HG03571 (cell line): Measurements from ENCODE around the gene SGCD.

Source experiments
- ATAC-seq: cut with Tn5 transposase; IDR thresholded peaks from one replicate; pipeline ENCODE4 v1.9.1; 2021; ENCODE audit not compliant: unreplicated experiment

The SGCD gene

DNA sequence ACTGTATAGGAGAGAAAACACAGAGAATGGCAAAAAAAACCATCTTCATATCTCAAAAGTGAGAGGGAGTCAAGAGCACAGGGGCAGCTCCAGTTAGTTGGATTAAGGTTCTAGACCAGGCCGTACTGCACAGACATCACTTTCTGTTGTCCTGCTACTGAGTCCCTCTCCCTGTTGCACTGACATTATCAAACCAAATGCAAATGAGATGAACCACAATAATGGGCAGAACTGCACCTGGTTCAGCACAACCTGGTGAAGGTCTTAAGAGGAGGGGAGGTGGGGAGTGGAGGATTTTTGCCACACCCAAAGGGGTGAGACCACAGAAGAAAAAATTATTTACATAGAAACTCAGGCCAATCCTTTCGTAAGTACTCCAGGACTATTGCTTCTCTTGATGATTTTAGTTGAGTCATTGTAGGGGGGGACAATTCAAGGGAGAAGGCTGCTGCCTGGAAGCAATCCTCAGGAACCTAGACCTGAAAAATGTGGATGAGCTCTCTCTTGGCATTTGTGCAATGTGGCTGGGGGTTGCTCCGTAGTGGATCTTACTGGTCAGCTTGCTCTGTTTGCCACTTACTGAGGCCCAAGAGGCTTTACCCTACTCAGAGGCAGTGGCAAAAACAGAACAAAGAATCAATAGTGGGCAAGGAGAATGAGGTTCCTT, 428.6 kb downstream of the SGCD start:
- ATAC-seq, result no peak

DNA sequence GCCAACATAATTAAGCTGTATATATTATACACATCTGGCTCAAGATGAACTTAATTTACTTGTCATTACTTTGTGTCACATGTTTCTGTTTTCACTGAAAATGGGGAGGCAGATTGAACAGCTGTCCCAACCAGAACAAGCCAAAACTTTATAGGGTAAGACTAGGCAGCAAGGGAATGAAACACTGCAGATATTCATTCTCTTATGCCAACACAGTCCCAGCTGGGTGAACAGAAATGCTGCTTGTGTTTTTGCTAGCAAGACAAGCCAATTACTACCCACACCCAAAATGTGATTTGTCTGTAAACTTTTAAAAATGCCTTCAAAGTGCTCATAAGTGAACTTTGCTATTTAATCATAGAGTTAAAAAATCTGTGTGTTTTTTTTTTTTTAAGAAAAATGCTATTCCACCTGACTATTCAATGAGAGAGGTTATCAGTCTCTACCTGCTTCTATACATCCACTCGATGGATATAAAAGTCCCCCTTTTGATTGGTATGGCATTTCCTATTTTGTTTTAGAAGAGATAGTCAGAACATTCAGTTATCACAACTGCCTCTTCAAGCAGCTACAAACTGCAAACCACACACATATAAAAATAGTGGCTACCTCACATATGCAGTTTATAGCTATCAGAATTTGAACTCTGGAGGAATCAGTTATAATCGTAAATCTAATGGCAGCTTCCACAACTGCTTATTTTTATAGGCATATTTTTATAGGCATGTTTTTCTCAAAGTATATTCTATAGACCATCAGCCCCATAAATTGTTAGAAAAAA, 431.2 kb downstream of the SGCD start:
- ATAC-seq, result no peak

DNA sequence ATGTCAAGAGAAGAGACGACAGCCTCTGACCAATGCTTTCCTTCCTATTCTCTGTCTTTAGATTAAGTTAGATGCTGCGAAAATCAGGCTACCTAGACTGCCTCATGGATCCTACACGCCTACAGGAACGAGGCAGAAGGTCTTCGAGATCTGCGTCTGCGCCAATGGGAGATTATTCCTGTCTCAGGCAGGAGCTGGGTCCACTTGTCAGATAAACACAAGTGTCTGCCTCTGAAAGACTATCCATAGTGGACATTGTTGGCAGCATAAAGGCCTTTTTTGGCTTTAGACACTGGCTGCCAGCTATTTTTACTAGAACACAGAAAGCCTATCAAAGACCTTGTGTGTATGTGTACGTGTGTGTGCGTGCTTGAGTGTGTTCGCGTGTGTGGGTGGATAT, 432.2 kb downstream of the SGCD start:
- no peak for ATAC-seq

DNA sequence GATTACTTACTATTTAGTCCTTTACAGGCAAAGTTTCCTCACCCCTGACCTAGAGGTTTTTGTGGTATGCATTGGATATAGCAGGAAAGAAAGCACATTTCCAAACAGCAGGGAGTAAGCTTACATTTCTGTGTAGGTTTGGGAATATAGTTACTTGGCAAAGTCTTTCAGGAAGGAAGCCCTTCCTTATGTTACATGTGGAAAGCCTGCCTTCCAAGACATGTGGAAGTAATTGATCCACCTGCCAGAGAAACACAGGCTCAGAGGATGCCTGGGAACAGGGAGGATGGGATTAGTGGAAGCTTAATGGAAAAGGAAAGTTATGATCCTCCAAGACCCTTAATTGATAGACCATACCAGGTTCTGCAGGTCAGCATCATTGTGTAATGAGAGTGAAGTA, 435.8 kb downstream of the SGCD start:
- no peak for ATAC-seq

DNA sequence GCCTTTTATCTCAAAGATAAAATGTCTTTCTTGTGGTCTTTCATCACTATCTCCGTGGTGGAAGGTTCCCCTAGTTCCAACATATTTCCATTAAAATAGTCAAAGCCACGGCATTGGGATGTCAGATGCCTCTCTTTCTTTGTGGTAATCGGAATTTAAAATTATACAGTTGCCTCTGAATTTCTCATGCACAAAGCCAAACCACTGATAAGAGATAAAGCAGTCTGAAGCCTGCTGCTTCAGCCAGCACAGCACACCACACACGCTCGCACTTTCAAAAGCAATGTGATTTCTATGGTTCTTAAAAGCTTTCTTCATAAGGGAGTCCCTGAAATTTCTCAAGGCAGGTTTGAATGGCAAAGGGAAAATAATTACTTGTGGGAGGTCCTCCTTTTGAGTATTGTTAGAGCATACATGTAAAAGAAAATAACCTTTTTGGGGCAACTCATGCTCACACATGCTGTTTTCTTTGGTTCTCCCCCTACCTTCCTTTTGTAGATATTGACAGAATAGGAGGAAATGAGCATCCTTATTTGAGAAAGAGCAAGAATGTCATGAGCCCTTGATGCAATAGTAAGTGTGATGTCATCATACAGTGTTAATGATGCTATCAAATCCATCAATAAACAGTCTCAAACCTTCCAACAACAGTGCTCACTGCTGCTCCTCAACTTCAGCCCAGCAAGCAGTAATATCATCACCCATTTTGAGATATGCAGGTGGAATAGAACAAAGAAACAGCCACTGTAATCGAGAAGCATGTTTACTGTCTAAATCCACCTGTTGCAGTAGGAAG, 437.4 kb downstream of the SGCD start:
- ATAC-seq, result no peak

DNA sequence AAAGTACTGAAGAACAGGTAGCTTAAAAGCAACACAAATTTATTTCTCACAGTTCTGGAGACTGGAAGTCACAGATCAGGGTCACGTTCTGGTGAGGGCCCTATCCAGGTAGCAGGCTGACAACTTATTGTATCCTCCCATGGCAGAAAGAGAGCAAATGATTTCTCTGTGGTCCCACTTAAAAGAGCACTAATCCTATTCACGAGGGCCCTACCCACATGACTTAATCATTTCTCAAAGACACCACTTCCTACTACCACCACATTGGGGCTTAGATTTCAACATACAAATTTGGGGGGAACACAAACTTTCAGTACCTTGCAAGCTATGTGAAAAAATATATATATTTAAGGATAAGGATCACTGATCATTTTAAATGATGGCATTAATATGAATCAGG, 447.3 kb downstream of the SGCD start:
- ATAC-seq, result no peak

DNA sequence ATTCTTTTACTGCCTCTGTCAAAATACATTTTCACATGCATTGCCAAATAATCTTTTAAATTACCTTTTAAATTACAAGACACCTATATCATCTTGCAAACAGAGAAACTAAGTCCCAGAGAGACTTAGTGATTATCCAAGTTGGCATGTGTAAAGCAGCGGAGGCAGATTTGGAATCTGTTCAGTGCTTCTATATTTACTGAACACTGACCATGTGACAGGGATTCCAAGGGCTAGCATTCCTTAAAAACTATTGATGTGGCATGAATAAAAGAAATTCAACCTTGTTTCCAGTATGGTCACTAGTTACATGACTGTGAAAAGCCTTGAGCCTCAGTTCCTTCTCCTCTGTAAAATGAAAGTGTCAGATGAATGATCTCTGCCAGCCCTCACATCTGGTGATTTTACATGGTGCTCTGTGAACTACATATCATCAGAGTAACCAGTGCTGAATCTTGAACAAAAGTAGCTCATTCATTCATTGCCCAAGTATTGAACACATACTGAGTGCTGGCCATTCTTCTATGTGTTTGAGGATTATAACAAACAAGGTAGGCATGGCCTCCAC, 451.3 kb downstream of the SGCD start:
- ATAC-seq, result no peak

DNA sequence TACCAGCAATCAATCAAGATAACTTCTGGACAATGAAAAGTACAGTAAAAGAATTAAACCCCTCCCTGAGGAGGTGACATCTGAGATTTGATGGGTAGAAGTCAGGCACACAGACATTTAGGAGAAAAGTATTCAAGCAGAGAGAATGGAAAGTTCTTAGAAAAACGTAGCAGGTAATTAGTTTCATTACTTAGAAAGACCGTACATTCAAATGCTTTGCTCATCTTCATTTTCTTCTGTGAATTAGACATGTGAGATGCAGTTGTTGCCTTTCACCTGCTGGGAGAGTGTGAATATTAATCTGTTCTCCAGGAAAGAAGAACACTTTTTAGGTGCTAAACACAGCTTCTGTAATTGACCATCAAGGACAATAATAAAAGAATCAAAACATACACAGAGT, 451.8 kb downstream of the SGCD start:
- ATAC-seq, result no peak

DNA sequence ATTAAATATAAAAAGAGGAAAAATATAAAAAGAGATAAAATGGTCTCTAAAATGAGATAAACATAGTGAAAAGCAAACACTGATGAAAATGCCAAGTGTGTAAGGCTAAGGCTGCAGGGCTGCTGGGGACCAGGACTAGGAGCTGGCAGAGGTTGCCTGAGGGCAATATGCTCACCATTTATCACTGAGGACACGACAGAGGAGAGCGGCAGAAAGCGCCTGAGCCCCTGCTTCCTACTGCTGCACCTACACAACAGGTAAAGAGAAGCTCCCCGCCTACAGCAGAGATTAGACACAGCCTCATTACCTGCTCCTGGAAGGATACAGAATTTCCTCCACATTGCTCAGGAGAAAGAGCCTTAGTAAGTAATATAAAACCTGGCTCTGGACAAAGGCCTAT, 452.5 kb downstream of the SGCD start:
- no peak for ATAC-seq

DNA sequence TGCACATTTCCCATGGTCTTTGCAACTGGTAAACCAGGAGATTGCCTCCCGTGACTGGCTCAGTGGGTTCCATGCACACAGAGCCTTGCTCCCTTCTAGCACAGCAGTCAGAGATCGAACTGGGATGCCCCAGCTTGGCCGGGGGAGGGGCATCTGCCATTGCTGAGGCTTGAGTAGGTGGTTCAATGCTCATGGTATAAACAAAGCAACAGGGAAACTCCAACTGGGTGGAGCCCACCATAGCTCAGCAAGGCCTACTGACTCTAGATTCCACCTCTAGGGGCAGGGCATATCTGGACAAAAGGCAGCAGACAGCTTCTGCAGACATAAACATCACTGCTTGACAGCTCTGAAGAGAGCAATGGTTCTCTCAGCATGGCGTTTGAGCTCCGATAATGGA, 456.1 kb downstream of the SGCD start:
- no peak for ATAC-seq

DNA sequence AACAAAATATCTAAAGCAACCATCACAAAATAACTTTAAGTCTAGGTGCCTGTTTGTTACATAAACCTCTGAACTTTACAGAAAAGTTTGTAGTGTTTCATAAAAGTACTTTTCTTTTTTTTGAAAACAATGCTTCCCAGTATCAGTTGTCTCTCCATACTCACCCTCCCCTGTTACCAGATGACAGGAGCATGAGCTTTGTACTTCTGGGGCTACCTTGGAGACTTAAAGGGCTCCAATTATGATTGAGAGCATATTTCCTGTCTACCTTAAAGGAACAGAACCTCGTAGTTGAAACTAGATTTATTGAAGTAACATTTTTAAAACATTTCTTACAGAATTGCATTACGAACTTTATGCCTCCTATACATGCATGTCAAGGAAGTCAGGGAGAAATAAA, 467.7 kb downstream of the SGCD start:
- ATAC-seq, result no peak

DNA sequence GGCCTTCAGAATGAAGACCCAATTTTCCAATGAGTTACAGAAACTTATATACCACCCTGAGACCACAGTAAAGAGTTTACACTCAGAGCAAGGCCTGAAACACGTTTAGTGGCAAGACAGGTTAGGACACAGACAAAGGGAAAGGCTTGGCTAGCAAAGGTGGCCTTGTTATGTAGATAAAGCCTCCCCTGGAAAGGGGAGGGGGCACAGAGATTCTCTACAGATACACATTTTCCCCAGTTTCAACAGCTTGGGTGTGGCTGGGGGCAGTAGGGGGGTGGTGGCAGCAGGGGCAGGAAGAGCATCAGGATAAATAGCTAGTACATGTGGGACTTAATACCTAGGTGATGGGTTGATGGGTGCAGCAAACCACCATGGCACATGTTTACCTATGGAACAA, 471.2 kb downstream of the SGCD start:
- ATAC-seq, result no peak

DNA sequence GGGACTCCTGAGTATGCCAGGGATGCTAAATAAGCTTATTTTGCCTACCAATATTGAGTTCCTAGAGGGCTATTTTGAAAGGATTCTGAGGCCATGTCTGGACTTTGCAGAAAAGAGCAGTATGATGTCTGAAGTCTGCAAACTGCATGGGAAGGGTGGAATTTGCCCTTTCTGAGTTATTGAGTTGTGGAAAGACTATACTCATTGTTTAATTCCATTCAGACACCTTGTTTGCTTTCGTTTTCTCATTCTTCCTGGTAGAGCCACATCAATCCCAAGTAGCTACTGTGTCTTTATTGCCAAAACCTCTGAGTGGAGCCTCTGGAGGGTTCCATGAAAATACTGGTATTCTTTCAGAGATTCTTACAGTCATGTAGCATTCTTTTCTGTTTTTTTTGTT, 472.2 kb downstream of the SGCD start:
- no peak for ATAC-seq

DNA sequence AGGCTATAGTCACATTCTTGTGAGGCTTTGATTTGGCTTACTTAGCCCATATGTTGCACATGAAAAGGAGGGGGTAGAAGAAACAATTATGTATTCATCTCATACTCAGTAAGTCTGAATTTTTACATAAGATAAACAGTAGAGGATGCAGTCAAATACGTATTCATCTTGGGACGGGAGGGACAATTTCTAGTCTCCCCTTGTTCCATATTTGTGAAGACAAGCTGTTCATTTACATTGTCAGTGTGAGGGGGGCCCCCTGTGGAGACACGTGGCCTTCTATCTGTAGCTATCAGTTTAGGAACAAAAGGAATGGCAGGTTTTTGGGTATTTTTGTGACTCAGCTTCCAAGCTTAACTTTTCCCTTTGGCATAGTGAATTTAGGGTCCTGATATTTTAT, 474.0 kb downstream of the SGCD start:
- no peak for ATAC-seq

DNA sequence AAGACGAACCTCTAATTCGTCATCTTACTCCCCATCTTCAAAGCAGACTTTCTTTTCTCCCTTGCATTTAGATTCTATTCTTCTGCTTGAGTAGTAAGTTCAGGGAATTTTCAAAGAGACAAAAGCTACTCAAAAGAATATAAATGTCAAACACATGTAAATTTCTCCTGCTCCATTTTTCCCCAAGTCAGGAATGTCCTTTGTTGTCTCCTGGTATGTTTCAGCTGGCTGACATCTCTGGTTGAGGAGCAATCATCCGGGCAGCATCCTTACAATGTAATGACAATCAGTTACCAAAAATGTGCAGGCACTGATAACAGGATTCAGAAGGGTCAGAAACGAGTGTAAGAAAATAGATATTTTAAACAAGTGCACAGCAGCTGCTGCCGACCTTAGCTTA, 475.5 kb downstream of the SGCD start:
- no peak for ATAC-seq

DNA sequence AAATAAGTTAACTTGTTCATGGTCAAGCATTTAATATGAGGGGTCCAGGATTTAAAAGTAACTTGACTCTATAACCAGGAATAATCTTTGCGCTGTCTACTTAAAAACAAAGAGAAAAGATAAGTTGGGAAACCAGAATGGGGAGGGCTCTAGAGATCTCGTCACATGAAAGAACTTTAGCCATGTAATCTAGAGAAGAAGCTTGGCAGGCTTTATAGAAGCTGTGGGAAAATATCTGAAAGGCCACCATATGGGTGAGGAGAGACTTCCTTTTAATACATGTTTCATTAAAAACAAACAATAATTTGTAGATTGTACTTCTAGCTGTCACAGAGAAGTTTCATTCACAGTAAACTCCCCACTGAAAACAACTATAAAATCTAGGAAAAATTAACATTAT, 476.4 kb downstream of the SGCD start:
- no peak for ATAC-seq

DNA sequence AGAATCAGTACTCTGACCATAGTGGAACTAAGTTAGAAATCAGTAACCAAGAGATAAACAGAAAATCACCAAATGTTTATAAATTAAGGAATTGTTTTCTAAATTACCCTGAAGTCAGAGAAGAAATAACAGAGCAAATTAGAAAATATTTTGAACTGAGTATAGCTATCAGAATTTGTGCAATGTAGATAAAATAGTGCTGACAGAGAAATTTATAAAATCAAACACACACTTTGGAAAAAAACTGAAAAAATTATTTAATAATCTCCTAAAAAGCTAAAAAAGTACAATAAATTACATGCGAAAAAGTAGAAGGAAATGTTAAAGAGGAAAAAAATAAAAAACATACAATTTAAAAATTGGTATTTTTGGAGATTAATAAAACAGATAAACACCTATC, 486.0 kb downstream of the SGCD start:
- ATAC-seq, result no peak

DNA sequence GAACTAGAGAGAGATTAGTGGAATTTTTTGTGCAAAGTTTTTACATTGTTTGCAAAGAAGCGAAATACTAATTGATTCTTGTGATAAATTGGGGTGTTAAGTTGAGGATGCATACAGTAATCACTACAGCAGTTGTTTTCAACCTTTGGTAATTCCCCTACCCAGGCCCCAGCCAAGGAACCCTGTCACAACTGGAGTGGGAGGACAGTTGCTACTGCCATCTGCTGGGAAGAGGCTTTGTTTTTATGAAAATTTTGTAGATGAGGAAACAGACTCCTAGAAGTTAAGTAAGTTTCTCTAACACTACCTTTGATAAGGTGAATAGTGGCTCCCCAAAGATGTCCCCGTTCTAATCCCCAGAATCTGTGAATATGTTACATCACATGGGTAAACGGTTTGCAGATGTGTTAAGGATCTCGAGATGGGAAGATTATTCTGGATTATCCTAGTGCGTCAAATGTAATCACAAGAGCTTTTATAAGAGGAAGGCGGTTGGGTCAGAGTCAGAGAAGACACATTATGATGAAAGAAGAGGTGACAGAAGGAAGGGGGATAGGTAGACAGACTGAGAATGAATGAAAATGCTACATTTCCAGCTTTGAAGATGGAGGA, 489.1 kb downstream of the SGCD start:
- ATAC-seq, result no peak
